CD4-positive, alpha-beta T cell treated with Interferon gamma for 1 hour (primary cell): ENCODE measurements around the gene FOXR1.
"Not testable (repeated sequence)": the region's sequence is repeated elsewhere in the genome, so short reads cannot be mapped to it uniquely, and the experiment has no call there.

Source experiments
- DNase-seq: peaks from one replicate; pipeline ENCODE4 v3.0.0-alpha.2; 2020

Gene FOXR1

GRCh38 chr11:118998388-118998717, 26.8 kb downstream of the FOXR1 start:
- DNase-seq = no peak

GRCh38 chr11:118998822-118999221, 27.3 kb downstream of the FOXR1 start:
- DNase-seq = no peak

- no peak for DNase-seq
Observed at GRCh38 chr11:119000906-119001305, 29.3 kb downstream of the FOXR1 start.

- no peak for DNase-seq
Observed at GRCh38 chr11:119006656-119007055, 35.1 kb downstream of the FOXR1 start.

- DNase-seq = no peak
Observed at GRCh38 chr11:119011476-119012053, 40.0 kb downstream of the FOXR1 start.

GRCh38 chr11:119012629-119013170, 41.1 kb downstream of the FOXR1 start:
- DNase-seq = no peak

- DNase-seq = no peak
Observed at GRCh38 chr11:119014209-119014924, 42.8 kb downstream of the FOXR1 start.

- DNase-seq = no peak
Observed at GRCh38 chr11:119015054-119015611, 43.6 kb downstream of the FOXR1 start.

GRCh38 chr11:119016216-119017009, 44.9 kb downstream of the FOXR1 start:
- DNase-seq = no peak

- not testable (repeated sequence) for DNase-seq
Observed at GRCh38 chr11:119017377-119017776, 45.8 kb downstream of the FOXR1 start.

- peak; percentile 95 for DNase-seq
Observed at GRCh38 chr11:119018074-119018938, 46.7 kb downstream of the FOXR1 start, which contains the start of the genes RPS25 and TRAPPC4. TSS of gene RPS25 (minus strand) at chr11:119018343. CDS start at chr11:119018284, 59 bp downstream. TSS of gene TRAPPC4 (plus strand) at chr11:119018766. CDS start at chr11:119018796, 30 bp downstream.

- DNase-seq = no peak
Observed at GRCh38 chr11:119019996-119020395, 48.4 kb downstream of the FOXR1 start.

- DNase-seq = no peak
Observed at GRCh38 chr11:119021631-119022030, 50.1 kb downstream of the FOXR1 start.

GRCh38 chr11:119023741-119024140, 52.2 kb downstream of the FOXR1 start:
- no peak for DNase-seq

- no peak for DNase-seq
Observed at GRCh38 chr11:119024430-119025098, 53.0 kb downstream of the FOXR1 start.

- no peak for DNase-seq
Observed at GRCh38 chr11:119025099-119025473, 53.5 kb downstream of the FOXR1 start.

- DNase-seq = no peak
Observed at GRCh38 chr11:119025541-119025940, 54.0 kb downstream of the FOXR1 start.

GRCh38 chr11:119025978-119026766, 54.6 kb downstream of the FOXR1 start:
- no peak for DNase-seq

- DNase-seq = no peak
Observed at GRCh38 chr11:119026970-119027369, 55.4 kb downstream of the FOXR1 start.

GRCh38 chr11:119027561-119028345, 56.2 kb downstream of the FOXR1 start:
- no peak for DNase-seq
